GM19193 (cell line): ENCODE data around the gene C2CD4C.

Experiments
- POLR2A ChIP-seq: IDR thresholded peaks from 4 replicates; pipeline ENCODE4 v1.6.1; 2011; ENCODE audit not compliant: insufficient read depth, insufficient read length; ENCODE audit errors: extremely low read depth

C2CD4C gene

DNA sequence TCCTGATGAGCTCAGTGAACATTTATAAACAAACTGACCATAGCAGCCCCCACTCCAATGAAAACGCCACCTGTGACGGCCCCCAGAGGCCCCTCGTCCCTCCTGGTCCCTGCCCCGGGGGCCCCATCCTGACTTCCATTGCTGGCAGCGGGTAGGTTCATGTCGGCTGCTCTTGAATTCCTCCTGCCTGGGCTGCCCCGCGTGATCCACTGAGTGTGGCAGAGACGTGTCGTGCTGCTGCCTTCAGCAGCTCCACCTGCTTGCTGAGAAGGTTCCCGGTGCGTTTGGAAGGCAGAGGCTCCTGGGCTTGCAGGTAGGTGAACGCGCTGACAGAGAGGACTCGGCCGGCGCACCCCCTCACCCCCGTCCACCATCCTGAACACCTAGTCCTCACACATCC is 11.6 kb downstream of the C2CD4C start:
- TF ChIP-seq POLR2A: no peak

DNA sequence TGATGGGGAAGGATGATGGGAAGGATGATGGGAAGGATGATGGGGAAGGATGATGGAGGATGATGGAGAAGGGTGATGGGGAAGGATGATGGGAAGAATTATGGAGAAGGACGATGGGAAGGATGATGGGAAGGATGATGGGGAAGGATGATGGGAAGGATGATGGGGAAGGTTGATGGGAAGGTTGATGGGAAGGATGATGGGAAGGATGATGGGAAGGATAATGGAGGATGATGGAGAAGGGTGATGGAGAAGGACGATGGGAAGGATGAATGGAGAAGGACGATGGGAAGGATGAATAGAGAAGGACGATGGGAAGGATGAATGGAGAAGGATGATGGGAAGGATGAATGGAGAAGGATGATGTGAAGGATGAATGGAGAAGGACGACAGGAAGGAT is 13.5 kb downstream of the C2CD4C start:
- TF ChIP-seq POLR2A: no peak

DNA sequence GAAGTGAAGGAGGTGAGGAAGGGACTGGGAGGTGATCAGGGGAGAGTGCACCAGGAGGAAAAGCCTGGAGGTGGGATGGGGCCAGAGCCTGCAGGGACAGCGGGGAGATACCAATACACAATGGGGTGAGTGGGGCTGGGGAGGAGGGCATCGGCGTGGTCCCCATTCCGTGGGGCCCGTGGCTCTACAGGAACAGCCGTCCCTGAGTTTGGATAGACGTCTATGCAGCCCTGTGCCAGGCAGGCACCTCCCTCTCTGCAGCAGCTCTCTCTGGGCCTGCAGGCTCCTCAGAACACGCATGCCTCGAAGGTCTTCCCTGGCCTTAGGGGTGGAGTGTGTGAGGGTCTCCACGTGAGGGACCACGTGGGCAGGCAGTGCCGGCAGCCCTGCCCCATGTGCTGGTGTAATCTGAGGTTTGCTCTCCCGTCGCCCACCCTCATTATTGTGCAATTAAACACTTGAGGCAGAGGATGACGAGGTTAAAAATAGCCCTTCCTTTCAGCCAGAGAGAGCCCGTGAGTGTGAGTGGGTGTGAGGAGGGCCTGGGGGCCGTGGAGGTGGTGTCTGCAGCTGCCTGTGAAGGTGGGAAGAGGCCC is 16.5 kb downstream of the C2CD4C start:
- no peak for TF ChIP-seq POLR2A

DNA sequence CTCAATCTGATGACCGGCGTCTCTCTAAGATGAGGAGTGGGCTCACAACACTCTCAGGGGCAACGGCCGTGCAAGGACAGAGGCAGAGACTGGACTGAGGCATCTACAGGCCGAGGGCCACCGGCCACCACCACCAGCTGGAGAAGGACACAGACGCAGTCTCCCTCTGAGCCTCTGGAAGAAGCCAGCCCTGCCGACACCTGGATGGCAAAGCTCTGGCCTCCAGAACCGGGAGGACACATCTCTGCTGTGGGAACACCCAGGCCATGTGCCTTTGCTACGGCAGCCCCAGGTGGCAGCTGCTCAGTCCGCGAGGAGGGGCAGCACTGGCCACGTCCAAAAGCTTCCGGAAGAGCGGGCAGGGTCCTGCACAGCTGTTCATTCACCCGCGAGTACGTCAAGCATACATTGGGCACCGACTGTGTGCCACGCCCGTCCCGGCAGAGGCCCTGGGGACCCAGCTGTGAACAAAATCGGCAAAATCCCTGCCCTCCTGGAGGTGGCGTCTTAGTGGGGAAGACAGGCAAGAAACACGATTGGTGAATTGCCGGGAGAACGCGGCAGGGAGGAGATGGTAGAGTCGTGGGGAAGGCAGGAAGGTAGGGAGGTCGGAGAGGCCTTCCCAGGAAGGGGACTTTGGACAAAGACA is 17.1 kb downstream of the C2CD4C start:
- TF ChIP-seq POLR2A: no peak

DNA sequence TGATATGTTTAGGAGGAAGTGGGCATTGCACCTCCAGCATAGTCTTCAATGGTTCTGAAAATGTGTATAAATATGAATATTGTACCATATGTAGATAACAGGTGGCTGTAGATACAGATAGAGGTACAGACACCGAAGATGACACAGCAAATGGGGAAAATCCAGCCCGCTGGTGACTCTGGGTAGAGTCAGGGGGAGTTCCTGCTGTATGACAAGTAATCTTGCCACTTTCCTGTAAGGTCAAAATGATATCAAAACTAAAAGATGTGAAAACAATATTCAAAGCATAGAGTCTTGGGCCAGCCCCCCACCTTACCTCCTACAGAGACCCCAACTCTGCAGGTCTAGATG is 17.8 kb downstream of the C2CD4C start:
- no peak for TF ChIP-seq POLR2A

DNA sequence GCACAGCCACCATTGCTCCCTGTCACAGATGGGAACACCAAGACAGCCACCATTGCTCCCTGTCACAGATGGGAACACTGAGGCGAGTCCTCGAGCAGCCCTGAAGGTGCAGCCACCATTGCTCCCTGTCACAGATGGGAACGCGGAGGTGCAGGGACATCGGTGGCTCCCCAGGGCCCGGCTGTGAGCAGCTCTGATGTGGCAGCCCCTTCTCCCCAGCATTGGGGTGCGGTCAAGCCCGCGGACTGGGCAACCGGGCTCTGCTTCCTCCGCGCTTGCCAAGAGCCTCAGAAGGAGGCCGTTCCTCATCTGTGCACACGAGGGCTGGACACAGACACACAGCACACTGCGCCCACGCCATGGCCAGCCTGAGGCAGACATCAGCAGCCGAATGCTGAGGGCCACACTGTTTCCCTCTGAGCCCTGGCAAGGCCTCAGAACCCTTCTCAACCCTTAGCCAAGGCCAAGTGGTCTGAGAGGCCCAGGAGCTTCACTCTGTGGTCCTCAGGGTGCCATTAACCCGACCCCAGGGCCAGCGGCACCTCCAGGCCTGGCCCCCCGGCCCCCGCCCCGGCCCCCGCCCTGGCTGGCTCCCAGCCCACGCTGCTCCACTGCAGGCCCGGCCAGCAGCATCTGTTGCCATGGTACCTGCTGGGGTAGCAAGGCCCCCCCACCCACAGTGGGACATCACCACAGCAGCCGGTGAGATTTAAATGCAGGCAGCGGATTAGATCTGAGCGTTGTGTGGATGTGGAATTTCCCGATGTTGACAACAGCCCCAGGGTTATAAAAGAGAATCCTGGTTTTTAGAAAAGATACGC is 18.4 kb downstream of the C2CD4C start:
- no peak for TF ChIP-seq POLR2A

DNA sequence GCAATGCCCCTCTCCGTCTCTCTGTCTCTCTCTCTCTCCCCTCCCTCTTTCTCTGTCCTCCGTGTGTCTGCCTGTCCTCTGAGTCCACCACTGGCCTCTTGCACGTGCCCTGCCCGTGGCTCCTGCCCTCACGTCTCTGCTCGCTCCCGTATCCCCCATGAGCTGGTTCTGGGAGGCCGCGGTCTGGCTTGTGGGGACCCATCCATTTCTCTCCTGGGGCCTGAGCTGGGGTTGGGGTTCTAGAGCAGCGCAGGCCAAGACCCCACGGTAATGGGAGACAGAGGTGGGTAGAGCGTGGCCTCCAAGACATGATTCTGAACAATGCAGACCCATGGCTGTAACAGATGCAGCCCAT is 19.0 kb downstream of the C2CD4C start:
- TF ChIP-seq POLR2A: no peak

DNA sequence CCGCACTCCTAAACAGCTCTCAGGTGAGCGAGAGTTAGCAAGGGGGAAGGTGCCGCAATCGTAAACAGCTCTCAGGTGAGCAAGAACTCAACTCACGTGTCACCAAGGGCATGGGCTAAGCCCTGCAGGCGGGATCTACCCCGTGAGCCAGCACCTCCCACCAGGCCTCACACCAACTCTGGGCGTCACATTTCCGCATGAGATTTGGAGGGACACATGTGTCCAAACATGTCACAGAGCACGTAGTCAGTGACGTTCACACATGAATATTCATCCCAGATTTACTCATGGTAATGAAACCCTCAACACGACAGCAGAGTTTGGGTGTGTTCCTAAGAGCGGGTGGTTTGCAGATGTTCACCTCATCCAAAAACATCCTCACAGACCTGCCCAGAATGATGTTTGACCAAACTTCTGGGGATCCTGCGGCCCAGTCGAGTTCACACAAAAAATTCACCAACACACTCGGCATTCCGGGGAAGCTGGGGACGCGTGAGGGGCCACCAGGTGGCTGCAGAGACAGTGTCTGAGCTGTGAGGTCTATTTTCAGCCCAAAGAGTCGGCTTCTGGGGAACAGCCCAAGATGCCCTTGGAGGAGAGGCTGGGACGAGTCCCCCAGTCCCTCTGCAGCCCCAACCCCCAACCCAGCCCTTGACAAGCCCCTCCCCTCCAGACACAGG is 19.6 kb downstream of the C2CD4C start:
- no peak for TF ChIP-seq POLR2A

DNA sequence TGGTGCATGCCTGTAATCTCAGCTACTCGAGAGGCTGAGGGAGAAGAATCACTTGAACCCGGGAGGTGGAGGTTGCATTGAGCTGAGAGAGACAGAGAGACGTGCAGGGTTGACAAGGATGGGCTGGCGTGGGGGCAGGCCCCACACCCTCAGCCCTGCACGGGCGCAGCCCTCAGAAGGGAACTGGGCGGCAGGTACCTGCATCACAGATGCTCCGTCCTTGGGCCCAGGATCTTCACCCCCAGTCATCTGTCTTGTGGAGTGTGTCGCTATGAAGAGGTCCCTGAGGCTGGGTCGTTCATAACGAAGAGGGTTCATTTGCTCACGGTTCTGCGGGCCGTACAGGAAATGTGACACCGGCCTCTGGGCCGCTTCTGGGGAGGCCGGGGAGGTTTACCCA is 20.3 kb downstream of the C2CD4C start:
- TF ChIP-seq POLR2A: no peak

DNA sequence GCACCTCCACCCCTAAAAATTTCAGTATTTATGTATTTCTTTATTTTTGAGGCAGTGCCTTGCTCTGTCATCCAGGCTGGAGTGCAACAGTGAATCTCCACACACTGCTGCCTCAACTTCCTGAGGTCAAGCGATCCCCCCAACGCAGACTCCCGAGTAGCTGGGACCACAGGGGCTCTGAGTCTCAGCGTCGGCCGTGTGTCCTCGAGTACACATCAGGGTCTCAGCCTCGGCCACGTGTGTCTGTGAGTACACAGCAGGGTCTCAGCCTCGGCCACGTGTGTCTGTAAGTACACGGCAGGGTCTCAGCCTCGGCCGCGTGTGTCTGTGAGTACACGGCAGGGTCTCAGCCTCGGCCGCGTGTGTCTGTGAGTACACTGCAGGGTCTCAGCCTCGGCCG is 21.2 kb downstream of the C2CD4C start:
- TF ChIP-seq POLR2A: no peak

DNA sequence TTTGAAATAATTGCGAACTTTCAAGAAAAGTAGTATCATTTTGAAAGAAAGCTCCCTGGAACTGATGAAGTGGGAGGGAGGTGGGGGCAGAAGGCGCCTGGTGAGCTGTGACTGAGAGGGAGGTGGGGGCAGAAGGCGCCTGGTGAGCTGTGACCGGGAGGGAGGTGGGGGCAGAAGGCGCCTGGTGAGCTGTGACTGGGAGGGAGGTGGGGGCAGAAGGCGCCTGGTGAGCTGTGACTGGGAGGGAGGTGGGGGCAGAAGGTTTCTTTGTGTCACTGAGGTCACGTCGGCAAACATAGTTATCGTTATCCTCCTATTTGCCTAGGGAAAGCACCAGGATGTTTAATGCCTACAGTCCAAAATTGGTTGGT is 24.2 kb downstream of the C2CD4C start:
- no peak for TF ChIP-seq POLR2A

DNA sequence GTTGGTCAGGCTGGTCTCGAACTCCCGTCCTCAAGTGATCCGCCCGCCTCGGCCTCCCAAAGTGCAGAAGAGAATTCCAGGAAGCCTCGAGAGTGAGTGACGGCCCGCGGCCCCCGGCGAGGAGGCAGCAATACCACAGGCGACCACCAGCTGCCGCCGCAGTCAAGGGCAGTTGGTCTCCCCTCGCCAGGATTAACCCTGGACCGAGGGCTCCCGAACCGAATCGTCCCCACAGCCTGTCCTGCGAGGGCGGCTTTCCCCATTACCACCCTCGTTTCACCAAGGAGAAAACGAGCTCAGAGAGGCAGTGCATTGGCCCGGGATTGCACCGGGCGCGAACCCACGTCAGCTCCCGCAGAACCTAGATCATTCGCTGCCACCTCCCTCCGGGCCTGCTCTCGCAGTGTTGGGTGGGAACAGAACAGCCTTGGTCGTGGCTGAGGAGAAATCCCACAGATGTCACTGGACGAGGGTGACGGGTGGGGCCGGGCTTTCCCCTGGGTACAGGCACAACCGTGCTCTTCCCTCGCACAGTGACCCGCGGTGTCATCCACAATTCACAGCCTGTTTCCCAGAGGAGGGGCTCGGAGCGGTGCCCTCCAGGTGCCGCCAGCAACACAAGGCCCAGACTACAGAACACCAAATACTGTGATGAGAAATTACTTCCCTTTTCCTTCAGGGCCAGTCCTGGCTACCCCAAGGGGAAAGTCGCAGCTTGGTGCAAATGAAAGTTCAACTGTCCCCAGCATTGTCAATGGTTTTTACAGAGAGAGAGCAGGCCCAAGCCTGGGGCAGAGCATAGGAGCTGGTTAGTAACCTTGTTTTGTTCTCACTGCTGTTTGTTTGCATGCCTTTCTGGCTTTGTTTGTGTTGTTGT is 24.8 kb downstream of the C2CD4C start:
- no peak for TF ChIP-seq POLR2A

DNA sequence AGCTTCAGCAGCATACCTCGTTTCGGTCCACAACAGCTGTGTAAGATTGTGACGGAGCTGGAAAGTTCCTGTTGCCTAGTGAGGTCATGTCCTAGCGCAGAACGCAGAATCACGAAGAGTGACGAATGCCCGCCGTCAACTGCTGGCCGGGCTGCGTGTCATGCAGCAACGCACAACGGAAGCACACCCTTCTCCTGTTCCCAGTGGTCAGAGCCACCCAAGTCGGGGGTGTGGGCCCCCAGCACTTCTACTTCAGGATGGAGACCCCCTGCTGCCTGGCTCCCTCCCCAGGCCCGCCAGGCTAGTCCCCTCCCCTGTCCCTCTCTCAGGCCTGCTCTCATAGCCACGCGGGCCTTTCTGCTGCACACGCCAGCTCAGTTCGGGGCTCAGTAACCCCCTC is 25.9 kb downstream of the C2CD4C start:
- no peak for TF ChIP-seq POLR2A

DNA sequence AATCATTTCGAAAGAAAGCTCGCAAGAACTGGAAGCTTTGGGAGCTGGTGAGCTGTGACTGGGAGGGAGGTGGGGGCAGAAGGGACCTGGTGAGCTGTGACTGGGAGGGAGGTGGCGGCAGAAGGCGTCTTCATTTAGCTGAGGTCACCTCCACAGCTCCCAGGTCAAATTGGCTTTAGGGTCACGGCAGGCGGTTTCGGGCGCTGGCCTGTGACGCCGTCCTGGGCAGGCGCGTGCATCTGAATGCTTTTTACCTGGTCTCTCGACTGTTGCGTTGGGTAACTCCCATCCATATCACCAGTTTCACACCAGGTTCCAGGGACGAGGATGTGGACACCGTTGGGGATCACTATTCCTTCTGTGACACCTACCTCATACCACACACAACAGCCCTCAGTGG is 29.2 kb downstream of the C2CD4C start:
- TF ChIP-seq POLR2A: no peak

DNA sequence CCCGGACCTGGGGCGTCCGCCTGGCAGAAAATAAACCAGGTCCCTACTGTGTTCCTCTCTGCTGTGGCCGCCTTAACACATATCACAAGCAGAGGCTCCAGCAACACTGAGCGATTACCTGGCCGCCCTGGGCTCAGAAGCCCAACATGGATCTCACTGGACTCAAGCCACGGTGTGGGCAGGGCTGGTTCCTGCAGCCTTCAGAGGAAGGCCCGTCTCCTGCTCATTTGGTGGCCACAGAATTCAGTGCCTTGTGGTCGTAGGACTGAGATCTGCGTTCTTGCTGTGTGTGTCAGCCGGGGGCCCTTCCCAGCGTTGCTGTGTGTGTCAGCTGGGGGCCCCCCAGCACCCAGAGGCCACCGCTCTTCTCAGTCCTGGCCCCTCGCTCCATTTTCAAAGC is 30.2 kb downstream of the C2CD4C start:
- TF ChIP-seq POLR2A: no peak

DNA sequence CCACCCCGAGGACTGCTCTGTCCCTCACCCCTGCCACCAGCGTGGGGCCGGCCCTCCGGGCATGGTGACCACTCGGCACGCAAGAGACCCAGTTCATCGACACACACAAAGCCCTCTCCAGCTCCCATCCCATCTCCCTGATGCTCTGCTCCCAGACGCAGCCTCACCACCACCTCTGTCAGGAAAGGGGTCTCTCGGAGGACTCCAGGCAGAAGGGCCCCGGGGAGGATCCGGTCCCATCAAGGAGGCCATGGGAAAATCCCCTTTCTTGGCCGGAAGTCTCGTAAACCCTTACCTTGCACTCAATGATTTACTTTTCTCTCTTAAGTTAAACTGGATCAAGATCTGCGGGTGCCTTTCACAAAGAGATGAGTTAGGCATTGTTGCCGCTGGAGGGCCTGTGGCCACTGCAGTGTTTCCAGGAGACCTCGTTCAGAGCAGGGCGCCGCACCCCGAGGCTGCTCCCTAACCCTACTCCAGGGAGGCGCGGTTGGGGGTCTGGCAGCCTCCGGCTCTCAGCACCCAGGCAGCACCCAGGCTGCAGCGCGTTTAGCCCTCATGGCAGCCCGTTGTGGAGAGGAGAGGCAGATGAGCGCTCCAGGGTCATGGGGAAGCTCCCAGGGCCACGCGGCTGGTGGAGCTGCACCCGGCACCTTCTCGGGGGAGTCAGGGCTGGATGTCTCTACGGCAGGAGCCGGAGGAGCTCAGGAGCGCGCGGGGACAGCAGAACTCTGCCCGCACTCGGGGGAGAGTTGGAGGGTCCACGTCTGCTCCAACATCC is 31.0 kb downstream of the C2CD4C start:
- TF ChIP-seq POLR2A: no peak
